Karpas-422 (cell line): ENCODE data around the gene MARS1. TPM values are rescaled to one million over a fixed set of nuclear protein-coding genes. Genes with fewer than 3 reads are reported as not detected.

Experiments used
- DNase-seq: peaks from one replicate; pipeline ENCODE4 v3.0.0-alpha.2; 2015
- H2AFZ ChIP-seq: fragments of 200-600 bp; sonication (generic); 2 replicates; pipeline ENCODE4 v1.6.1; 2014; ENCODE audit warnings: antibody characterized with exemption, low read length, mixed read lengths
- H3K27ac ChIP-seq: fragments of 200-600 bp; sonication (generic); 2 replicates; pipeline ENCODE4 v1.5.1; 2014; ENCODE audit warnings: mild to moderate bottlenecking, low read length, moderate library complexity
- H3K27me3 ChIP-seq: fragments of 200-600 bp; sonication (generic); 2 replicates; pipeline ENCODE4 v1.6.1; 2014; ENCODE audit warnings: low read length, mixed read lengths
- H3K36me3 ChIP-seq: fragments of 200-600 bp; sonication (generic); 2 replicates; pipeline ENCODE4 v1.6.1; 2014; ENCODE audit warnings: low read length, mixed read lengths; ENCODE audit not compliant: insufficient read depth
- H3K4me1 ChIP-seq: fragments of 200-600 bp; sonication (generic); 2 replicates; pipeline ENCODE4 v1.6.1; 2014; ENCODE audit warnings: mild to moderate bottlenecking, low read length, mixed read lengths
- H3K4me2 ChIP-seq: fragments of 200-600 bp; sonication (generic); 2 replicates; pipeline ENCODE4 v1.6.1; 2014; ENCODE audit warnings: low read length, low read depth, mild to moderate bottlenecking; ENCODE audit not compliant: poor library complexity, severe bottlenecking
- H3K4me3 ChIP-seq: fragments of 200-600 bp; sonication (generic); 2 replicates; pipeline ENCODE4 v1.5.1; 2014; ENCODE audit warnings: mild to moderate bottlenecking, antibody characterized with exemption, low read length, mixed read lengths
- H3K79me2 ChIP-seq: fragments of 200-600 bp; sonication (generic); 2 replicates; pipeline ENCODE4 v1.6.1; 2014; ENCODE audit warnings: mild to moderate bottlenecking, low read length, mixed read lengths
- H3K9ac ChIP-seq: fragments of 200-600 bp; sonication (generic); 2 replicates; pipeline ENCODE4 v1.6.0; 2014; ENCODE audit warnings: low read length
- H3K9me2 ChIP-seq: fragments of 200-600 bp; sonication (generic), shearing (Covaris generic); replicated peaks from 2 replicates; pipeline ENCODE4 v1.6.0; 2014; ENCODE audit warnings: mild to moderate bottlenecking, low read length, moderate library complexity; ENCODE audit not compliant: insufficient read depth
- H3K9me3 ChIP-seq: fragments of 300-700, 200-600 bp; sonication (generic); 2 replicates; pipeline ENCODE4 v1.6.1; 2014; ENCODE audit warnings: low read length, mixed read lengths
- H4K20me1 ChIP-seq: fragments of 200-600 bp; sonication (generic); 2 replicates; pipeline ENCODE4 v1.6.1; 2014; ENCODE audit warnings: mild to moderate bottlenecking, antibody characterized with exemption, low read length, low read depth; ENCODE audit not compliant: insufficient read depth
- total RNA-seq: library from RNA; depleted of rRNA; stranded (reverse); fragments of >200 nt; shearing (Covaris generic); gene quantifications from 2 replicates; pipeline ENCODE4 v1.2.3, GENCODE V29; 2014; ENCODE audit warnings: low replicate concordance

Gene MARS1
- total RNA-seq, 1 experiment from 2014 or later: 204 TPM

GRCh38 chr12:57473392-57473791 lies 14.5 kb upstream of the MARS1 start:
- H3K9me3 ChIP-seq: no peaks in the 10 kb centered on the region
- H3K27ac ChIP-seq: no peak overlapping the region
- no peak overlapping the region for H3K4me2 ChIP-seq
- H2AFZ ChIP-seq: no peak overlapping the region
- H3K79me2 ChIP-seq: no peaks in the 10 kb centered on the region
- H3K4me3 ChIP-seq: no peak overlapping the region
- no peaks in the 10 kb centered on the region for H3K9me2 ChIP-seq
- no peak for DNase-seq
- peaks cover 12% of the 10 kb centered on the region for H3K4me1 ChIP-seq
- no peaks in the 10 kb centered on the region for H3K36me3 ChIP-seq
- H4K20me1 ChIP-seq: no peaks in the 10 kb centered on the region
- no peak overlapping the region for H3K9ac ChIP-seq
- H3K27me3 ChIP-seq: no peaks in the 10 kb centered on the region

- H3K9me2 ChIP-seq: no peaks in the 10 kb centered on the region
- DNase-seq: no peak
- no peak overlapping the region for H3K27ac ChIP-seq
- H3K27me3 ChIP-seq: no peaks in the 10 kb centered on the region
- no peak overlapping the region for H3K4me2 ChIP-seq
- no peak overlapping the region for H3K4me3 ChIP-seq
- no peaks in the 10 kb centered on the region for H3K79me2 ChIP-seq
- H3K4me1 ChIP-seq: peaks cover 12% of the 10 kb centered on the region
- H3K9ac ChIP-seq: no peak overlapping the region
- no peaks in the 10 kb centered on the region for H4K20me1 ChIP-seq
- H3K9me3 ChIP-seq: no peaks in the 10 kb centered on the region
- no peak overlapping the region for H2AFZ ChIP-seq
- no peaks in the 10 kb centered on the region for H3K36me3 ChIP-seq
Observed at GRCh38 chr12:57473886-57474285, 14.0 kb upstream of the MARS1 start.

DNA sequence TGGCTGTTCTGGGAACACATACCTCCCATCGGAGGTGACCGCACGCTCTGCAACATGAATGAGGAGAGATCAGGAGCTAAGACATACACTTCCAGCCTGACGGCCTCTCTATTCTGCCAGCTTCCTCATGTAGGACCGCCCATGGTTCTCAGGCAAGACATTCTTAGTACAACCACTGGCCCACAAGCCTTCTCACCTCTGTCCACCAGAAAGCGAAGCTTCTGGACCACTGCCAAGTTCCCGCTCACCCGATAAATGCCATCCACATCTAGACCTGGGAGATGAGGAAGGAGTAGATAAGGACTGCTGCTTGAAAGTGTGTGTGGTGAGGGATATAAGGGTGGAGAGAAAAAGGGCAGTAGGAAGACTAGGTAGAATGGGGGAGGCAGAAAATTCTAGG lies 13.4 kb upstream of the MARS1 start:
- Histone ChIP-seq H3K4me1 (peaks cover 16% of the 10 kb centered on the region), H4K20me1 (no peaks in the 10 kb centered on the region), H2AFZ (no peak overlapping the region), H3K9me2 (no peaks in the 10 kb centered on the region), H3K36me3 (no peaks in the 10 kb centered on the region), H3K27ac (no peak overlapping the region), H3K4me2 (no peak overlapping the region), H3K79me2 (no peaks in the 10 kb centered on the region), H3K9me3 (no peaks in the 10 kb centered on the region), H3K27me3 (no peaks in the 10 kb centered on the region), H3K4me3 (no peak overlapping the region), H3K9ac (no peak overlapping the region)
- DNase-seq: no peak

DNA sequence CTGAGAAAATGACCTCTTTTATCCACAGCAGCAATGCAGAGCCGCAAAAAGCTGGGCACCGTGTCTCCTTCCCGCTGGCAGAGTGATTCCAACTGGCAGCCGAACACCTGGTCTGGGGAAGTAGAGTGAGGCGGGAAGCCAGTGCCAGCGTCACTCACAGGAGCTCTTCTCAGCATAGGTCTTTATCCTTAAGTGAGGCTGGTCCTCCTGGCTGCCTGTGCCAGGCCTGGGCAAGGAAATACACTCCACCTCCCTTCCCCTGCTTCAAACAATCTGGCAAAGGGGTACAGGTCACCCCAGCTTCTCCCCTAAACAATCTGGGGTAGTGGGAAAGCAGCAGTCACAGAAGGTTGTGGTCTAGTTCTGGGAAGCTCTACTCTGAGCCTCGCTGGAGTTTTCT lies 13.0 kb upstream of the MARS1 start:
- no peak overlapping the region for H3K4me3 ChIP-seq
- H3K9me2 ChIP-seq: no peaks in the 10 kb centered on the region
- no peaks in the 10 kb centered on the region for H4K20me1 ChIP-seq
- DNase-seq: no peak
- H3K27ac ChIP-seq: no peak overlapping the region
- H3K4me1 ChIP-seq: peaks cover 20% of the 10 kb centered on the region
- no peaks in the 10 kb centered on the region for H3K79me2 ChIP-seq
- H3K36me3 ChIP-seq: no peaks in the 10 kb centered on the region
- no peaks in the 10 kb centered on the region for H3K27me3 ChIP-seq
- no peak overlapping the region for H3K9ac ChIP-seq
- no peaks in the 10 kb centered on the region for H3K9me3 ChIP-seq
- no peak overlapping the region for H2AFZ ChIP-seq
- no peak overlapping the region for H3K4me2 ChIP-seq

DNA sequence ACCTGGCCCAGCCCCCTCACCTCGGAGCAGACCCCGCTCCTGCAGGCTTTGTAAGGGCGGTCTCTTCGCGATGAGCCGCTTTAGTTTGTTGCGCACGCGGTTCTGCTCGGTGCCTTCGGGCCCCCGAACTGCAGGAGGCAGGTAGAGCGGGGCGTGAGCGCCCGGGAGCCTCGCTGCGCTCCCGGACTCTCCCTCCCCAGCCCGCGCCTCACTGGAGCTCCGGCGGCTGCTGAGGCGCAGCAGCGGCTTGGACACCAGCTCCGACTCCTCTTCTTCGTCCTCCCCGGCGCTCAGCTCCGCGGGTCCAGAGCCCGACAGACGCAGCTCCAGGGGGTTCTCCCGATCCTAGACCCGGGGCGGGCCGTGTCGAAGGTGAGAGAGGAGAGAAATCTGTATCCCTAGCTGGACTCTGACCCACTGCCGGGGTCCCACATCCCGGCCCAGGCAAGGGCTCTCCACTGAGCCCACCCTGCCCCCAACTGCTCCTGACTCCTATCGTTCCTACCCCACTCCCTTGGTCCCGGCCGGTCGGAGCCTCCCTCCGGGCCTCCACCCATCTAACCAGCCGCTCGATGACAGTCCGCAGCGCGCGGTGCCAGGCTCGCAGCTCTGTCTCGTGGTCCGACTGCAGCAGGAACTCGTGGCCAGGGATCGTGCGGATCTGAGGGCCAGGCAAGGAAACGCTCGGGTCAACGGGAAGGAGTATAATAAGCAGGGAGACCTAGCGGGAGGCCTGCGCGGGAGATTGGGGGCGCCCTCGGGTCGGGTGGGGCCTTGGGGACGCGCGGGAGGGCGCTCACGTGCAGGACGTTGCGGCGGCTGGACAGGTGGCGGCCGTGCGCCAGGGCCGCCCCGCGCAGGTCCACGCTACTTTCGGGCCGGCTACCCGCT lies 12.4 kb upstream of the MARS1 start:
- Histone ChIP-seq H3K9me2 (no peaks in the 10 kb centered on the region), H3K4me3 (no peak overlapping the region), H2AFZ (no peak overlapping the region), H3K79me2 (no peaks in the 10 kb centered on the region), H3K9ac (no peak overlapping the region), H3K4me1 (peaks cover 21% of the 10 kb centered on the region), H3K27me3 (no peaks in the 10 kb centered on the region), H3K9me3 (no peaks in the 10 kb centered on the region), H3K4me2 (no peak overlapping the region), H3K27ac (no peak overlapping the region), H4K20me1 (no peaks in the 10 kb centered on the region), H3K36me3 (no peaks in the 10 kb centered on the region)
- no peak for DNase-seq

- Histone ChIP-seq H3K4me2 (no peak overlapping the region), H3K9ac (no peak overlapping the region)
Observed at GRCh38 chr12:57476162-57476992, 11.5 kb upstream of the MARS1 start.

GRCh38 chr12:57476993-57477709 lies 10.7 kb upstream of the MARS1 start:
- no peaks in the 10 kb centered on the region for H3K27me3 ChIP-seq
- no peaks in the 10 kb centered on the region for H3K36me3 ChIP-seq
- peaks cover 21% of the 10 kb centered on the region for H3K4me1 ChIP-seq
- H2AFZ ChIP-seq: peak overlapping the region; percentile 17; the same call in 1 of the 2 replicates
- no peak overlapping the region for H3K27ac ChIP-seq
- no peaks in the 10 kb centered on the region for H3K9me3 ChIP-seq
- H3K9me2 ChIP-seq: no peaks in the 10 kb centered on the region
- no peaks in the 10 kb centered on the region for H3K79me2 ChIP-seq
- no peaks in the 10 kb centered on the region for H4K20me1 ChIP-seq
- peak overlapping the region; percentile 28 for H3K9ac ChIP-seq
- H3K4me2 ChIP-seq: peak overlapping the region; percentile 10
- no peak for DNase-seq
- no peak overlapping the region for H3K4me3 ChIP-seq

More at GRCh38 chr12:57476162-57476992, 11.5 kb upstream of the MARS1 start:
- Histone ChIP-seq H3K79me2 (no peaks in the 10 kb centered on the region), H3K27me3 (no peaks in the 10 kb centered on the region), H4K20me1 (no peaks in the 10 kb centered on the region), H3K9me2 (no peaks in the 10 kb centered on the region), H3K4me1 (peaks cover 21% of the 10 kb centered on the region), H3K27ac (no peak overlapping the region), H3K4me3 (no peak overlapping the region), H3K36me3 (no peaks in the 10 kb centered on the region), H3K9me3 (no peaks in the 10 kb centered on the region), H2AFZ (no peak overlapping the region)
- no peak for DNase-seq
